GM12872 (cell line): ENCODE results near the gene PEX11G.

Experiments used
- TF ChIP-seq, protein P1 (sequence below): IDR thresholded peaks from 3 replicates; pipeline ENCODE4 v1.5.1; 2011; ENCODE audit warnings: low read depth, mild to moderate bottlenecking, low read length, moderate library complexity; ENCODE audit not compliant: insufficient read depth

Gene PEX11G

DNA sequence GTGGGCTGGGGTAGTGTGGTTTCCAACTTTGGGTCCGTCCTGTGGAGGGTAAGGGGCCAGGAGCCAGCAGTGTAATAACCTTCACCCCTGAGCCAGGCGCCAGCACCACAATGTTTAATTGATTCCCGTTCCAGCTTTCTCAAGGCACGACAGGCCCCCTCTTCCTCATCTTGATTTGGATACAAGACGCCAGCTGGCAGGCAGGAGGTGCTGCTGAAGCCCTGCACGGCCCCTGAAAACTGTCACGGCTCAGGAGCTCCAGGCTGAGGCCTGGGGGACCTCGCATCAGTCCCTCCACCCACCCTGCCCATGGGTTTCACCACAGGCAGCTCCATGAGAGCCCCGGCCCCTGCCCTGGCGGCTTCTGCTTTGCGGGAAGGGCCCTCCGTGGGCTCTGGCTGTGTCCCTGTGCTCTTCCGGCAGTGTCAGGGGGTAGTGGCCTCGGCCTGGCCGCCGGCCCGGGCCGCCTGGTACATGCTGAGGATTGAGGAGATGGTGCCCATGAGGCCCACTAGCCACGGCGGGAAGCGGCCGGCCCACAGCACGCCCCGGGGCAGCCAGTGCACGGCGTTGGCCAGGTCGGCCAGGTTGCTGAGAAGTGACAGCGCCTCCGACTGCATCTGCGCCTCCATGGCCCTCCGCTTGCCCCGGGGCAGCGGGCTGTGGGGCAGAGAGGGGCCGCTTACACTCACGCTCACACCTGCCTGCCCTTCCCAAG, 11.9 kb downstream of the PEX11G start:
- TF ChIP-seq, protein P1, sequence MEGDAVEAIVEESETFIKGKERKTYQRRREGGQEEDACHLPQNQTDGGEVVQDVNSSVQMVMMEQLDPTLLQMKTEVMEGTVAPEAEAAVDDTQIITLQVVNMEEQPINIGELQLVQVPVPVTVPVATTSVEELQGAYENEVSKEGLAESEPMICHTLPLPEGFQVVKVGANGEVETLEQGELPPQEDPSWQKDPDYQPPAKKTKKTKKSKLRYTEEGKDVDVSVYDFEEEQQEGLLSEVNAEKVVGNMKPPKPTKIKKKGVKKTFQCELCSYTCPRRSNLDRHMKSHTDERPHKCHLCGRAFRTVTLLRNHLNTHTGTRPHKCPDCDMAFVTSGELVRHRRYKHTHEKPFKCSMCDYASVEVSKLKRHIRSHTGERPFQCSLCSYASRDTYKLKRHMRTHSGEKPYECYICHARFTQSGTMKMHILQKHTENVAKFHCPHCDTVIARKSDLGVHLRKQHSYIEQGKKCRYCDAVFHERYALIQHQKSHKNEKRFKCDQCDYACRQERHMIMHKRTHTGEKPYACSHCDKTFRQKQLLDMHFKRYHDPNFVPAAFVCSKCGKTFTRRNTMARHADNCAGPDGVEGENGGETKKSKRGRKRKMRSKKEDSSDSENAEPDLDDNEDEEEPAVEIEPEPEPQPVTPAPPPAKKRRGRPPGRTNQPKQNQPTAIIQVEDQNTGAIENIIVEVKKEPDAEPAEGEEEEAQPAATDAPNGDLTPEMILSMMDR = no peak

DNA sequence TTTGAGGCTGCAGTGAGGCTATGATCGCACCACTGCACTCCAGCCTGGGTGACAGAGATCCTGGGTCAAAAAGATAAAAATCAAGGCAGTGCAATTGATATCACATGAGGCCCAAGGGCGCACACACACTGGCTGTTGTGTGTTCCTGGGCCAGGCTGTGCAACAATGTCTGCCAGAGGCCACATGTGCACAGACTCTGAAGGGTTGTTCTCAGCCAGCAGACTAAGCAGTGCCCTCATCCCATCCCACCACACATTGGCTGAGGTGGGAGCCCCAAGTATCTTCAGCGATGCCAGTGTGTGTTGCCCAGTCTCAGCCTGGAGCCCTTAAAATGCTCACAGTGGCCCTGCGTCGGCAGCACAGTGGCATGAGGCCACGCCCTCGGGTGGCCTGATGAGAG, 12.6 kb downstream of the PEX11G start:
- TF ChIP-seq, protein P1 = no peak

DNA sequence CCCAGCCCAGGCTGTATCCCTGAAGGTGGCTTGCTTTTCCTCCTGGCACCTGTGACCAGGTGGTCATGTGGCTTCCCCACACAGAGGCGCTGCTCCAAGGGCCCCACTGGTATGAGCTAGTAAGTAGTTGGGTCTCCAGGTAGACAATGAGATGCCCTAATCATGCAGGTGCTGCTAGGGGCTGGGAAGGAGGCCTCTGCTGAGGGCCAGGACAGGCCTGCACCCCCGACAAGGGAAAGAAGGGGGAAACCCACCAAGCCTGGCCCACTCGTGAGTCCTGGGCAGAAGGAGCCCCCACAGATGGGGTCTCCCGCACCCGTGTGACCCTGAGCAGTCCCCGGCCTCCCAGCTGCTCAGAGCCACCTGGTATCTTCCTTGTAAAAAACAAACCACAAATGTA, 13.2 kb downstream of the PEX11G start:
- TF ChIP-seq, protein P1 = no peak

DNA sequence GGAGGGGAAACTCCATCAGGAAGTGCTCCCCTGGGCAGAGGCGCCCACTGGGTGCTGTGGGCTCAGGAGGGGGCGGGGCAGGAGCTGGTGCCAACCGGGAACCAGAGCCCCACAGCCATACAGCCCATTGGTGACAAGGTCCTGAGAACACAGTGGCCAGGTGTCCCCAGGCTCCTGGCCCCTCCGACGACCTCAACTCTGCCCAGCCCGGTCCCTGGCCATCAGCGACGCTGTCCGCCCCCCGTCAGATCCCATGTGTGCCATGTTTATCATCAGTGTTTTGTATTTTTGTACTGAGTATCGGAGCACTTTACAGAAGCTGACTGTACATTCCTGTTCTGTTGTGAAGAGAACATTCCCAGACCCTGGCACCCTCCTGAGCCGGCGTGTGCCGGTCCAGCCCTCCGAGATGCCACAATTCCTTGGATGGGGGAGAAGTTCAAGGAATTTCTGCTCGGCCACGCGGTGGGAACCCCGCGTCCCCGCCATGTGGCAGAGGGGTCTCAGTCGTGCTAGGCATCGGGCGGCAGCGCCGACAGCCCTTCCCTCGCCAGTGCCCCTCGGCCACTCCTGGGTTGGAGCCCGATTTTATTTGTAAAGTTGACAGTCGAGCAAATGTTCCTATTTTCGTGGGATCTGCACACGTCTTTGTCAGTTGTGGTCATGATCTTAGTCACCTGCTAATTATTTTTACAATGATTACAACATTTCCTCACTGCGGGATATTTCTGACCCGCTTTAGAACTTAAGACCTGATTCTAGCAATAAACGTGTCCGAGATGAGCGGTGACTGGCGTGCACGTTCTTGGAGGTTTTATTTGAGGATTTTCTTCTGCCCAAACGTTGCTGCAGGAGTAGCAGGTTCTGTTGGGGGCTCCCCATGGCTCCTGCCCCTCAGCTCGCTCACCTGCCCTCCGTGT, 16.9 kb downstream of the PEX11G start:
- TF ChIP-seq, protein P1 = no peak

DNA sequence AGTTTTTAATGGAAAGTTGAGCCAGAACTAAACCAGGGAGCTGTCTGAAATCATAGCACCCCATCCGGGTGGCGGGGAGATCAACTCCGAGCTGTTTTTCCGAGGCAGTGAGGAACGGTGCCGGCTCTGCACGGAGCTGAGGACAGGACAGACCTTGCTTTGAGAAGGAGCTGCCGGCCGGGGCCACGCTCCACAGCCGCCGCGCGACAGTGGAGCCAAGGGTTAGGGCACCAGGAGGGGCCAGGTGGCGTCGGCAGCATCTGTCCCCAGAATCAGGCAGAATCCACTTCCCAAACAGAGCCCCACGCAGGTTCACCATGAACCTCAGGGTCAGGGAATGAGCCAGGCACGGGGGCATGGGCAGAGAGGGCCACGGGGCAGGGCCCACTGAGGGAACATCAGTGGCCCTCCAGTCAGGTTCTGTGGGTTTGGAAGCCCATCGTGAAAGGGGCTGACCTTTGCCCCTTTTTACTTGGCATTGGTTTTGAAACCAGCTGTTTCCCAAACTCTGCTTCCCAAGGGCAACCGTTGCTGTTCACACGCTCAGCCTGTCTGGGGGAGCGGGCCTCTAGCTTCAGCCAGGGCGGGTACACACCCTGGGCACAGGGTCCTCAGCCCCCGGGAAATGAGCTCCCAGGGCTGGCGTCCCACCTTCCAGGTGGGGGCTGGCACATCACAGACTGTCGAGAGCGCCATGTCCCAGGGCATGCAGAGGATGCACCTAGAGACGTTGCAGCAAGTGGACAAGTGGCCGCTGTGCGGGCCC, 18.1 kb downstream of the PEX11G start:
- TF ChIP-seq, protein P1 = no peak

DNA sequence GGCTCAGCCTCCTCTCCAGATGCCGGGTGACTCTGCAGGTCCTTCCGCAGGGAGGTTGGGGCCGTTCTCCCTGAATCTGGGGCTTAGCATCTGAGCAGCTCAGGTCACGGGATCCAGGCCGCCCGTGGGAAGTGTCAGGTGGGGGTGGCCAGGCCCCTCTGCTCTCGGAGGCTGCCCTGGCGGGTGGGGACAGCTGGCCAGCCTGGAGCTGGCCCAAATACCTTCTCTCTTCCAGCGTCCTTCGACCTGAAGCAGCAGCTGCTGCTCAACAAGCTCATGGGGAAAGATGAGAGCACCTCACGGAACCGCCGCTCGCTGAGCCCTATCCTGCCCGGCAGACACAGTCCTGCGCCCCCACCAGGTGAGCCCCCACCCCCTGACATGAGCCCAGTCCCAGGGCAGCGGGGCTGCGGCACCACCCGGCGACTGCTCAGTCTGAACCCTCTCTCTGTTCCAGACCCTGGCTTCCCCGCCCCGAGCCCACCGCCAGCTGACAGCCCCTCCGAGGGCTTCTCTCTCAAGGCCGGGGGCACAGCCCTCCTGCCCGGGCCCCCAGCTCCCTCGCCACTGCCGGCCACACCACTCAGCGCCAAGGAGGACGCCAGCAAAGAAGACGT, 19.1 kb downstream of the PEX11G start:
- TF ChIP-seq, protein P1 = no peak
